NT2/D1 (cell line): ENCODE data around the gene AVEN.

Source experiments
- DNase-seq: peaks from one replicate; pipeline ENCODE4 v3.0.0-alpha.2; 2011; ENCODE audit warnings: low read depth, low spot score
- H3K27me3 ChIP-seq: 2 replicates; pipeline ENCODE4 v1.6.0; 2011; ENCODE audit warnings: mild to moderate bottlenecking; ENCODE audit not compliant: insufficient read length, insufficient read depth
- H3K36me3 ChIP-seq: 2 replicates; pipeline ENCODE4 v1.6.1; 2011; ENCODE audit warnings: mild to moderate bottlenecking, low read length, mixed read lengths; ENCODE audit not compliant: insufficient read depth, insufficient read length
- H3K4me1 ChIP-seq: 2 replicates; pipeline ENCODE4 v1.5.1; 2011; ENCODE audit not compliant: insufficient read depth, insufficient read length
- H3K4me3 ChIP-seq: 2 replicates; pipeline ENCODE4 v1.5.1; 2011; ENCODE audit warnings: low read depth; ENCODE audit not compliant: insufficient read length
- H3K9ac ChIP-seq: 2 replicates; pipeline ENCODE4 v1.6.0; 2011; ENCODE audit warnings: low read depth; ENCODE audit not compliant: insufficient read length
- H3K9me3 ChIP-seq: 2 replicates; pipeline ENCODE4 v1.5.1; 2011; ENCODE audit warnings: mild to moderate bottlenecking, low read length; ENCODE audit not compliant: insufficient read depth
- SUZ12 ChIP-seq: IDR thresholded peaks from 2 replicates; pipeline ENCODE4 v1.6.1; 2011; ENCODE audit not compliant: insufficient read length, insufficient read depth; ENCODE audit errors: extremely low read depth
- YY1 ChIP-seq: IDR thresholded peaks from 2 replicates; pipeline ENCODE4 v1.6.1; 2011; ENCODE audit not compliant: insufficient read length, insufficient read depth
- ZNF274 ChIP-seq: IDR thresholded peaks from 2 replicates; pipeline ENCODE4 v1.6.1; 2011; ENCODE audit warnings: mild to moderate bottlenecking, low read depth, low read length

AVEN gene

GRCh38 chr15:33872416-33873106 is 166.4 kb downstream of the AVEN start:
- no peaks in the 10 kb centered on the region for H3K9me3 ChIP-seq
- no peak overlapping the region for H3K9ac ChIP-seq
- H3K27me3 ChIP-seq, result no peaks in the 10 kb centered on the region
- H3K4me1 ChIP-seq, result no peaks in the 10 kb centered on the region
- peaks cover under 1% of the 10 kb centered on the region for H3K36me3 ChIP-seq
- no peak overlapping the region for H3K4me3 ChIP-seq
- no peak for DNase-seq
- TF ChIP-seq YY1 (no peak), ZNF274 (no peak), SUZ12 (no peak)

- H3K9ac ChIP-seq, result no peak overlapping the region
- H3K36me3 ChIP-seq, result peaks cover 6% of the 10 kb centered on the region
- H3K4me3 ChIP-seq, result no peak overlapping the region
- DNase-seq, result no peak
- no peaks in the 10 kb centered on the region for H3K4me1 ChIP-seq
- TF ChIP-seq YY1, result no peak
- TF ChIP-seq ZNF274, result no peak
- no peak for TF ChIP-seq SUZ12
- no peaks in the 10 kb centered on the region for H3K9me3 ChIP-seq
- H3K27me3 ChIP-seq, result no peaks in the 10 kb centered on the region
These were observed 167.0 kb downstream of the AVEN start for GRCh38 chr15:33871980-33872379.

- no peak for DNase-seq
- H3K9me3 ChIP-seq, result no peaks in the 10 kb centered on the region
- TF ChIP-seq SUZ12 (no peak), ZNF274 (no peak), YY1 (no peak)
- no peaks in the 10 kb centered on the region for H3K27me3 ChIP-seq
- no peaks in the 10 kb centered on the region for H3K4me1 ChIP-seq
- H3K9ac ChIP-seq, result no peak overlapping the region
- H3K36me3 ChIP-seq, result peaks cover 26% of the 10 kb centered on the region
- no peak overlapping the region for H3K4me3 ChIP-seq
These were observed 172.8 kb downstream of the AVEN start for GRCh38 chr15:33866101-33866737.

GRCh38 chr15:33865416-33865815 is 173.6 kb downstream of the AVEN start:
- Histone ChIP-seq H3K36me3 (peaks cover 26% of the 10 kb centered on the region), H3K27me3 (no peaks in the 10 kb centered on the region), H3K4me3 (no peak overlapping the region), H3K9ac (no peak overlapping the region), H3K4me1 (no peaks in the 10 kb centered on the region), H3K9me3 (no peaks in the 10 kb centered on the region)
- no peak for DNase-seq
- TF ChIP-seq YY1, result no peak
- TF ChIP-seq ZNF274, result no peak
- no peak for TF ChIP-seq SUZ12

GRCh38 chr15:33864360-33865075 is 174.5 kb downstream of the AVEN start:
- no peak overlapping the region for H3K4me3 ChIP-seq
- H3K9me3 ChIP-seq, result no peaks in the 10 kb centered on the region

GRCh38 chr15:33860754-33861153 is 178.2 kb downstream of the AVEN start:
- Histone ChIP-seq H3K9me3 (no peaks in the 10 kb centered on the region), H3K4me1 (no peaks in the 10 kb centered on the region), H3K36me3 (peaks cover 28% of the 10 kb centered on the region), H3K4me3 (no peak overlapping the region), H3K27me3 (no peaks in the 10 kb centered on the region), H3K9ac (no peak overlapping the region)
- DNase-seq, result no peak
- TF ChIP-seq SUZ12 (no peak), ZNF274 (no peak), YY1 (no peak)

More at GRCh38 chr15:33864360-33865075, 174.5 kb downstream of the AVEN start:
- Histone ChIP-seq H3K27me3 (no peaks in the 10 kb centered on the region), H3K9ac (no peak overlapping the region), H3K36me3 (peaks cover 32% of the 10 kb centered on the region), H3K4me1 (no peaks in the 10 kb centered on the region)
- TF ChIP-seq ZNF274 (no peak), SUZ12 (no peak), YY1 (no peak)
- DNase-seq, result no peak

- no peaks in the 10 kb centered on the region for H3K9me3 ChIP-seq
- peaks cover 26% of the 10 kb centered on the region for H3K36me3 ChIP-seq
- no peak for DNase-seq
- no peak overlapping the region for H3K4me3 ChIP-seq
- TF ChIP-seq SUZ12 (no peak), ZNF274 (no peak), YY1 (no peak)
- no peaks in the 10 kb centered on the region for H3K27me3 ChIP-seq
- no peaks in the 10 kb centered on the region for H3K4me1 ChIP-seq
- H3K9ac ChIP-seq, result no peak overlapping the region
These were observed 178.9 kb downstream of the AVEN start for GRCh38 chr15:33859992-33860545.
